ENCODE measurements around the gene FBXO34.

GRCh38 chr14:55352201-55352600 lies 81.0 kb downstream of the FBXO34 start:
- TF ChIP-seq CTCF (IDR thresholded peaks at IDR 0.05) (no peak), POLR2A (IDR thresholded peaks at IDR 0.05) (no peak)

Data from adrenal gland (tissue), 5 donors.